Measurements from ENCODE around the gene HOXB4.

The HOXB4 gene

DNA sequence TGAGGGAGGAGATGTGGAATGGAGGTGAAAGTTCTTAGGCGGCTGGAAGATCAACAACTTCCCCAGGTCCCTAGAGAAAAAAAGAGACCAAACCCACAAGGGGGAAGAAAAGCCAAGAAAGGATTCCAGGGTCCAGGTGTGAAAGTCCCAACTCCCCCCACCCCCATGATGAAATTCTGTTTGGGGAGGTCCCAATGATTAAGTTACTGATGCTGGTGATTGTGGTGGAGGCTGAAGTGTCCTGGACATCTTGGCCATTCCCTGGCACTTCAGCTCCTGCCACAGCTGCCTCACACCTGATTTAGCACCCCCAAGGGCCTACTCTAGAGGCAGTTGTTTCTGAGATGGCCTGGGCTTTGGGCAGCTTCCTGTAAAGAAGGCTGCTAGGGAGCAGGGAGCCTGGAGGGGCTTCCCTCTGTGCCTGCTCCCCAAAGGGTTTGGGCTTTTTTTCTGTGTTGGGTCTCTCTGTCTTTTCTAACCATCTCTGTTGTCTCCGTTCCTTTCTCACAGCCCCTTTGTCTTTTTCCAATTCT lies 13.1 kb downstream of the HOXB4 start:
- no peak overlapping the region for H3K4me3 ChIP-seq (replicated peaks; ENCODE audit: low read depth, low read length)
- TF ChIP-seq, protein P1, sequence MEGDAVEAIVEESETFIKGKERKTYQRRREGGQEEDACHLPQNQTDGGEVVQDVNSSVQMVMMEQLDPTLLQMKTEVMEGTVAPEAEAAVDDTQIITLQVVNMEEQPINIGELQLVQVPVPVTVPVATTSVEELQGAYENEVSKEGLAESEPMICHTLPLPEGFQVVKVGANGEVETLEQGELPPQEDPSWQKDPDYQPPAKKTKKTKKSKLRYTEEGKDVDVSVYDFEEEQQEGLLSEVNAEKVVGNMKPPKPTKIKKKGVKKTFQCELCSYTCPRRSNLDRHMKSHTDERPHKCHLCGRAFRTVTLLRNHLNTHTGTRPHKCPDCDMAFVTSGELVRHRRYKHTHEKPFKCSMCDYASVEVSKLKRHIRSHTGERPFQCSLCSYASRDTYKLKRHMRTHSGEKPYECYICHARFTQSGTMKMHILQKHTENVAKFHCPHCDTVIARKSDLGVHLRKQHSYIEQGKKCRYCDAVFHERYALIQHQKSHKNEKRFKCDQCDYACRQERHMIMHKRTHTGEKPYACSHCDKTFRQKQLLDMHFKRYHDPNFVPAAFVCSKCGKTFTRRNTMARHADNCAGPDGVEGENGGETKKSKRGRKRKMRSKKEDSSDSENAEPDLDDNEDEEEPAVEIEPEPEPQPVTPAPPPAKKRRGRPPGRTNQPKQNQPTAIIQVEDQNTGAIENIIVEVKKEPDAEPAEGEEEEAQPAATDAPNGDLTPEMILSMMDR (IDR thresholded peaks at IDR 0.05; ENCODE audit: insufficient read depth, low read length, poor library complexity, severe bottlenecking), result no peak
- no peaks in the 10 kb centered on the region for H3K36me3 ChIP-seq (ENCODE audit: control insufficient read depth, insufficient read depth, low read length)
- no peaks in the 10 kb centered on the region for H3K27me3 ChIP-seq (replicated peaks; ENCODE audit: control insufficient read depth, insufficient read depth, low read length)
- DNase-seq (ENCODE audit: extremely low read depth, insufficient read length), result no peak

DNA sequence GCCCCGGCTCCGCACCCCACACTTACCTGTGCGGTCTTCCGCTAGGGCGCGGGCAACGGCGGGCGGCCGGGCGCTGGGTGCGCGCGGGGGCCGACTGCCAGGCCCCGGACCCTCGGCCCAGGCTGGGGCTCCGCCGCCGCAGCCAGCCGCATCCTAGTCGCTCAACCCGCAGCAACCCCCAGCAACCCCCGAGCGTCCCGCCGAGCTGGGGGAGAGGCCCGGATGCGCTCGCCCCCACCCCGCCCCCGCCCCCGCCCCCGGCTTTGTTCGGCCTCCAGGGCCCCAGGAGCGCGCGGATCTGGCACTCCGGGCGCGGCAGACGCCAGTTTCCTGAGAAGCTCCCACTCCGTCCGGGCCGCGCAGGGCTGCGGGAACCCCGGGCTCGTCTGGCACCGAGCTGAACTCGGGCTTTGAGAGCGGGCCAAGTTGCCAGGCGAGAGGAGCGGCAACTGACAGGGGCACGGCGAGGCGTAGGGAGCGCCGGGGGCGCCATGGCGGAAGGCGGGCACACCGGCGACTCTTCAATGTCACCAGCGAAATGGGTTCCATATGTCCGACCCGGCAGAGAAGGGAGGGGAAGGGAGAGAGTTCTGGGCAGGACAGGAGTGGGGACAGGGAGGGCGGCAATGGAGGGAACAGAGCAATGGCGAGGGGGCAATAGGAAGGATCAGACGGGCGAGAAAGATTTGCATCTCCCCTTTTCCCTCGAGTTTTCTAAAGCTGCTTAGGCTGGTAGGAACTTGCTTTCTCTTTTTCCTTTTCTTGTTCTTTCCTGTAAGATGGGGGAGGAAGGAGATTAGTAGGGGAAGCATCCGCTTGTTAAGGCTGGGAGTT lies 13.7 kb downstream of the HOXB4 start:
- no peaks in the 10 kb centered on the region for H3K27me3 ChIP-seq (replicated peaks; ENCODE audit: control insufficient read depth, insufficient read depth, low read length)
- H3K4me3 ChIP-seq (replicated peaks; ENCODE audit: low read depth, low read length), result no peak overlapping the region
- TF ChIP-seq, protein P1 (IDR thresholded peaks at IDR 0.05; ENCODE audit: insufficient read depth, low read length, poor library complexity, severe bottlenecking), result no peak
- no peaks in the 10 kb centered on the region for H3K36me3 ChIP-seq (ENCODE audit: control insufficient read depth, insufficient read depth, low read length)
- DNase-seq (ENCODE audit: extremely low read depth, insufficient read length), result no peak

DNA sequence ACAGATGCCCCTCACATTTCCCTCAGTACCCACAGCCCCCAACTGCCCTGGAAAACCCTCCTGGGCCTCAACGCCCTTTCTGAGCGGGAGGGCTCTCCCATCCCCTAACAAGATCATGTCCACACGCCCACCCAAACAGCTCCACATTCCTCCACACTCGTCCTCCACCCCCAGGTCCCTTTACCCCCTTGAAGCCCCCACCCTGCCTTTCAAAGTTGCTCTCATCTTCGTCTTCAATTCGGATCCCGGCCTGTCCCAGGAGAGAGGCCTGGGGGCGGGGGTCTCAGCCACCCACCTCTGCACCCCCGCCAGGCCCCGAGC lies 14.3 kb downstream of the HOXB4 start:
- Histone ChIP-seq H3K4me3 (replicated peaks; ENCODE audit: low read depth, low read length) (no peak overlapping the region), H3K36me3 (ENCODE audit: control insufficient read depth, insufficient read depth, low read length) (no peaks in the 10 kb centered on the region), H3K27me3 (replicated peaks; ENCODE audit: control insufficient read depth, insufficient read depth, low read length) (no peaks in the 10 kb centered on the region)
- DNase-seq (ENCODE audit: extremely low read depth, insufficient read length), result no peak
- TF ChIP-seq, protein P1 (IDR thresholded peaks at IDR 0.05; ENCODE audit: insufficient read depth, low read length, poor library complexity, severe bottlenecking), result no peak

DNA sequence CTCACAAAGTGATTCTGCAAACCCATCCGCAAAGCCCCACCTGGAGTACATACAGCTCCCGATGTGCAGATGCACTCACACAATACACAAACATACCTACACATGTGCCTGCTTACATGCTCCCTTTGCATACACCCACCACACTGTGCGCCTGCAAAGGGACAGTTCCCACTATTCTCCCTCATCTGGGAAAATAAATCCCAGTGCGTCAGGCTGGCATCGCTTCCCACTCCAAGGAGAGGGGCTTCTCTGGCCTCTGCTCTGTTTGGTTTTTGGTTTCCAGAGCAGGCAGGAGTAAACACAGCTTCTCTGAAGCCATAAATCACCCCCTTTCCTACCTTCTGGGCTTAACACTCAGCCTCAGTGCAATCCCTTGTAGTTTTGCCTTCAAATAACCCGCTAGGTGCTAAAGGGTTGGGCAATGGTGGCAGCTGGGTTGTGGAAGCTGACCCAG lies 14.7 kb downstream of the HOXB4 start:
- no peaks in the 10 kb centered on the region for H3K27me3 ChIP-seq (replicated peaks; ENCODE audit: control insufficient read depth, insufficient read depth, low read length)
- H3K36me3 ChIP-seq (ENCODE audit: control insufficient read depth, insufficient read depth, low read length), result no peaks in the 10 kb centered on the region
- TF ChIP-seq, protein P1 (IDR thresholded peaks at IDR 0.05; ENCODE audit: insufficient read depth, low read length, poor library complexity, severe bottlenecking), result no peak
- no peak for DNase-seq (ENCODE audit: extremely low read depth, insufficient read length)
- H3K4me3 ChIP-seq (replicated peaks; ENCODE audit: low read depth, low read length), result no peak overlapping the region

DNA sequence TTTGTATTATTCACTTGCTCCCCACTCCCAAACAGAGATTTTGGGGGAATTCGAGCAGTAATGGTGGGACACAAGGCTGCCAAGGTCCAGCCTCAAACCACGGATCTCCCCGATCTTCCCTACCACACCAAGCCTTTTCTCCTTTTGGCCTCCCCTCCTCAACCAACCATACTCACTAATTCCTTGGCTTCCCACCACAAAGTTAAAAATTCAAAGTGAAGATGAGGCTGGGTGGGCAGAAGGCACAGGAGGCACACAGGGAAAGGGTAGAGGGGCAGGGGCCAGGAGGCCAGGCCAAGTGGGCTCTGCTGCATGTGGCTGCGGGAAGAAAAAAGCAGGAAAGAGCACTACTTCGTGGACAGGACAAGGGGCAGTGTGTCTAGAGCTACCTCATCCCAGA lies 15.2 kb downstream of the HOXB4 start:
- H3K4me3 ChIP-seq (replicated peaks; ENCODE audit: low read depth, low read length), result no peak overlapping the region
- H3K36me3 ChIP-seq (ENCODE audit: control insufficient read depth, insufficient read depth, low read length), result no peaks in the 10 kb centered on the region
- no peak for DNase-seq (ENCODE audit: extremely low read depth, insufficient read length)
- TF ChIP-seq, protein P1 (IDR thresholded peaks at IDR 0.05; ENCODE audit: insufficient read depth, low read length, poor library complexity, severe bottlenecking), result no peak
- no peaks in the 10 kb centered on the region for H3K27me3 ChIP-seq (replicated peaks; ENCODE audit: control insufficient read depth, insufficient read depth, low read length)
